Chondrocyte (in vitro differentiated cells): ENCODE measurements around the gene RALGPS1. TPM values are rescaled to one million over a fixed set of nuclear protein-coding genes. Genes with fewer than 3 reads are reported as not detected.
"Not testable (repeated sequence)": the region's sequence is repeated elsewhere in the genome, so short reads cannot be mapped to it uniquely, and the experiment has no call there.

ENCODE experiments used
- DNase-seq: peaks from one replicate; pipeline ENCODE4 v3.0.0; 2021; ENCODE audit warnings: mixed read lengths, low spot score
- H3K27ac Mint-ChIP-seq: one replicate; pipeline ENCODE4 v1.8.0; 2021; ENCODE audit warnings: mild to moderate bottlenecking, moderate library complexity, mixed read lengths; ENCODE audit not compliant: unreplicated experiment
- H3K27me3 Mint-ChIP-seq: 2 replicates; pipeline ENCODE4 v1.8.0; 2021; ENCODE audit warnings: low read depth, mixed read lengths
- H3K36me3 Mint-ChIP-seq: 2 replicates; pipeline ENCODE4 v1.8.0; 2021; ENCODE audit warnings: low read depth, mixed read lengths
- H3K4me1 Mint-ChIP-seq: 2 replicates; pipeline ENCODE4 v1.8.0; 2021; ENCODE audit warnings: low read depth, mild to moderate bottlenecking, mixed read lengths
- H3K4me3 Mint-ChIP-seq: one replicate; pipeline ENCODE4 v1.8.0; 2021; ENCODE audit warnings: mild to moderate bottlenecking, moderate library complexity, mixed read lengths; ENCODE audit not compliant: unreplicated experiment
- H3K9me3 Mint-ChIP-seq: 2 replicates; pipeline ENCODE4 v1.8.0; 2021; ENCODE audit warnings: low read depth, mixed read lengths
- CTCF ChIP-seq: fragments of 200-600 bp; sonication (generic); IDR thresholded peaks from 2 replicates; pipeline ENCODE4 v1.5.0; 2021; ENCODE audit warnings: antibody characterized with exemption, mild to moderate bottlenecking, moderate library complexity
- total RNA-seq: library from RNA; stranded (reverse); gene quantifications from 3 replicates; pipeline ENCODE4 v1.2.1, GENCODE V29; 2021

RALGPS1 gene
- total RNA-seq, 1 donor from 2014 or later: 8.1 TPM

GRCh38 chr9:127014910-127015540, 100.4 kb downstream of the RALGPS1 start:
- peaks cover 1% of the 10 kb centered on the region for H3K36me3 Mint-ChIP-seq
- H3K4me3 Mint-ChIP-seq: no peak overlapping the region
- no peaks in the 10 kb centered on the region for H3K27me3 Mint-ChIP-seq
- H3K27ac Mint-ChIP-seq: no peak overlapping the region
- DNase-seq: no peak
- TF ChIP-seq CTCF: no peak
- H3K4me1 Mint-ChIP-seq: no peaks in the 10 kb centered on the region
- no peaks in the 10 kb centered on the region for H3K9me3 Mint-ChIP-seq

GRCh38 chr9:127015921-127016512, 101.4 kb downstream of the RALGPS1 start:
- Mint-ChIP-seq H3K27me3 (no peaks in the 10 kb centered on the region), H3K27ac (no peak overlapping the region), H3K9me3 (no peaks in the 10 kb centered on the region), H3K36me3 (no peaks in the 10 kb centered on the region), H3K4me1 (peaks cover 2% of the 10 kb centered on the region), H3K4me3 (no peak overlapping the region)
- DNase-seq: no peak
- TF ChIP-seq CTCF: no peak

- H3K4me1 Mint-ChIP-seq: peaks cover 18% of the 10 kb centered on the region
- not testable (repeated sequence) for H3K9me3 Mint-ChIP-seq, H3K36me3 Mint-ChIP-seq, H3K27ac Mint-ChIP-seq, H3K4me3 Mint-ChIP-seq, H3K27me3 Mint-ChIP-seq, DNase-seq
Observed at GRCh38 chr9:127017979-127018378, 103.4 kb downstream of the RALGPS1 start.

- DNase-seq: no peak
- H3K36me3 Mint-ChIP-seq: no peaks in the 10 kb centered on the region
- H3K4me3 Mint-ChIP-seq: no peak overlapping the region
- no peak for TF ChIP-seq CTCF
- no peaks in the 10 kb centered on the region for H3K27me3 Mint-ChIP-seq
- H3K4me1 Mint-ChIP-seq: peaks cover 19% of the 10 kb centered on the region
- no peaks in the 10 kb centered on the region for H3K9me3 Mint-ChIP-seq
- no peak overlapping the region for H3K27ac Mint-ChIP-seq
Observed at GRCh38 chr9:127018935-127019334, 104.4 kb downstream of the RALGPS1 start.

GRCh38 chr9:127020036-127020801, 105.6 kb downstream of the RALGPS1 start:
- no peak for DNase-seq
- Mint-ChIP-seq H3K27me3 (no peaks in the 10 kb centered on the region), H3K4me1 (peaks cover 19% of the 10 kb centered on the region), H3K4me3 (no peak overlapping the region), H3K9me3 (no peaks in the 10 kb centered on the region), H3K36me3 (no peaks in the 10 kb centered on the region), H3K27ac (no peak overlapping the region)
- no peak for TF ChIP-seq CTCF
